HepG2 (cell line): Measurements from ENCODE around the gene CDC27. TPM values are rescaled to one million over a fixed set of nuclear protein-coding genes. Genes with fewer than 3 reads are reported as not detected.
"Not testable (repeated sequence)": the region's sequence is repeated elsewhere in the genome, so short reads cannot be mapped to it uniquely, and the experiment has no call there.

Source experiments
- ATAC-seq: fragments of 200-7000 bp; cut with Tn5 transposase; 3 replicates; pipeline ENCODE4 v1.9.1; 2020; ENCODE audit warnings: mild to moderate bottlenecking, moderate library complexity
- BruUV-seq: library from RNA; stranded (reverse); fragments of 400-500 nt; replicated peaks from 2 replicates; lab custom pipeline; 2021; lab: Mats Ljungman, UMichigan
- CTCF ChIA-PET: fragments of 300-600 bp; formaldehyde crosslinking; extraction: SDS; loops from one replicate; lab custom pipeline; 2021; ENCODE audit warnings: low total read pairs, inconsistent platforms, low intra/inter-chr PET ratio; lab: Yijun Ruan, JAX
- POLR2A ChIA-PET: fragments of 350-600 bp; sonication (Branson Sonifier 250); formaldehyde crosslinking; loops from one replicate; lab custom pipeline; 2020; ENCODE audit warnings: antibody characterized with exemption, inconsistent platforms; lab: Yijun Ruan, JAX
- DNase-seq: peaks from one replicate; pipeline ENCODE4 v3.0.0-alpha.2; 2015; ENCODE audit warnings: low spot score
- FAIRE-seq: peaks from 3 replicates; lab custom pipeline; 2011; peaks lifted over from hg19 to GRCh38; lab: Jason Lieb, UNC
- H2AFZ ChIP-seq: one replicate; pipeline ENCODE4 v1.6.1; 2011; ENCODE audit warnings: low read length, inconsistent platforms
- H3K27ac ChIP-seq: fragments of 300-600 bp; 3 replicates; pipeline ENCODE4 v1.8.0; 2011; ENCODE audit warnings: mixed run types, mild to moderate bottlenecking, mixed read lengths, low read length, inconsistent platforms; ENCODE audit not compliant: insufficient read depth; ENCODE audit errors: extremely low read length
- H3K27me3 ChIP-seq, 2 experiments: fragments of 200-600 bp in 1 of 2; 2 replicates in 1 of 2; 3 replicates in 1 of 2; pipeline versions ENCODE4 v1.6.0 to v1.8.0; 2011; ENCODE audit warnings: low read length in 2 of 2, mild to moderate bottlenecking in 2 of 2, moderate library complexity in 2 of 2, inconsistent platforms in 1 of 2; ENCODE audit not compliant: insufficient read depth in 2 of 2, control insufficient read depth in 1 of 2
- H3K36me3 ChIP-seq, 2 experiments: fragments of 200-600 bp in 1 of 2; replicated peaks in 1 of 2; 2 replicates in 1 of 2; 3 replicates in 1 of 2; pipeline versions ENCODE4 v1.5.1 to v1.8.0; 2011; ENCODE audit warnings: low read length in 2 of 2, inconsistent platforms in 1 of 2; ENCODE audit not compliant: insufficient read depth in 2 of 2, control insufficient read depth in 1 of 2
- H3K4me1 ChIP-seq: 2 replicates; pipeline ENCODE4 v1.5.1; 2012; ENCODE audit warnings: low read length, inconsistent platforms; ENCODE audit not compliant: insufficient read depth
- H3K4me2 ChIP-seq: 2 replicates; pipeline ENCODE4 v1.6.0; 2011; ENCODE audit warnings: low read depth, low read length, inconsistent platforms
- H3K4me3 ChIP-seq, 3 experiments: fragments of 200-600 bp in 1 of 3; sonication (generic), shearing (Covaris generic) in 1 of 3; replicated peaks in 1 of 3; 2 replicates each; pipeline ENCODE4 v1.5.1; 2011 to 2016; ENCODE audit warnings: low read length in 3 of 3, inconsistent platforms in 2 of 3, low read depth in 2 of 3, mild to moderate bottlenecking in 2 of 3, control low read depth in 1 of 3, mixed read lengths in 1 of 3; ENCODE audit not compliant: insufficient read depth in 1 of 3
- H3K79me2 ChIP-seq: one replicate; pipeline ENCODE4 v1.6.1; 2011; ENCODE audit warnings: low read length, inconsistent platforms; ENCODE audit not compliant: insufficient read depth
- H3K9ac ChIP-seq: 2 replicates; pipeline ENCODE4 v1.6.0; 2011; ENCODE audit warnings: mild to moderate bottlenecking, low read depth, low read length, inconsistent platforms; ENCODE audit not compliant: insufficient read depth
- H3K9me3 ChIP-seq: 2 replicates; pipeline ENCODE4 v1.5.1; 2012; ENCODE audit warnings: mild to moderate bottlenecking, low read length
- H4K20me1 ChIP-seq: 2 replicates; pipeline ENCODE4 v1.6.0; 2011; ENCODE audit warnings: inconsistent platforms, mild to moderate bottlenecking, low read length, moderate library complexity; ENCODE audit not compliant: insufficient read depth
- RELA ChIP-seq: sonication (generic); formaldehyde crosslinking; IDR thresholded peaks from 2 replicates; pipeline ENCODE4 v1.4.0; 2020; ENCODE audit warnings: missing genetic modification reagents
- ZNF121 ChIP-seq: sonication (generic); formaldehyde crosslinking; IDR thresholded peaks from 2 replicates; pipeline ENCODE4 v1.5.0; 2020; ENCODE audit warnings: mild to moderate bottlenecking, missing genetic modification reagents
- WGBS: methylation state at CpG from one replicate; pipeline ENCODE4 v1.1.6; 2017; ENCODE audit warnings: low lambda C conversion rate; 5-methylcytosine and 5-hydroxymethylcytosine counted together
- in situ Hi-C: cut with HindIII; loops from 2 replicates; pipeline ENCODE4 v1.10.0; 2017; ENCODE audit warnings: low pct_unique_long_range_greater_than_20kb; ENCODE audit not compliant: extremely low pct_ligation_motif_present
- intact Hi-C: fragments of 100-400 bp; cut with micrococcal nuclease; formaldehyde crosslinking; loops from one replicate; pipeline ENCODE4 v1.10.0; 2022; ENCODE audit not compliant: unreplicated experiment
- polyA plus RNA-seq, 8 experiments: library from polyadenylated mRNA; depleted of rRNA in 3 of 8; stranded (reverse) in 7 of 8; unstranded in 1 of 8; fragments of >200 nt; fragmentation: Illumina TruSeq in 4 of 8; extraction: Trizol in 4 of 8; gene quantifications; 2 replicates each; pipeline versions ENCODE4 v1.2.1 to v1.2.3, GENCODE V29; 2011 to 2016; ENCODE audit warnings: low read depth in 4 of 8, missing spikeins in 1 of 8, mixed read lengths in 1 of 8; ENCODE audit not compliant: insufficient read depth in 1 of 8
- total RNA-seq, 5 experiments: library from RNA; depleted of rRNA; stranded (reverse); fragments of >200 nt; fragmentation: Illumina TruSeq; extraction: Trizol; gene quantifications; 2 replicates each; pipeline ENCODE4 v1.2.3, GENCODE V29; 2016; ENCODE audit warnings: low read depth in 1 of 5

The CDC27 gene
- total and polyA plus RNA-seq, 2 of the 13 experiments (the other 11 are each of a cell fraction or from before 2014, with no cell fraction given), result 80.7 to 102 TPM

- intact Hi-C loops, result no loop called here
- H3K4me1 ChIP-seq, result no peaks in the 10 kb centered on the region
- WGBS, result 93% methylated on average over 3 of the region's 3 CpGs
- no peak overlapping the region for H3K9ac ChIP-seq
- no peak overlapping the region for H3K27ac ChIP-seq
- H3K4me3 ChIP-seq, result no peak overlapping the region
- no peak for FAIRE-seq
- TF ChIP-seq RELA, result no peak
- TF ChIP-seq, all 625 proteins: peak for 0
- CTCF ChIA-PET, result no interaction called here
- H2AFZ ChIP-seq, result no peak overlapping the region
- H3K4me2 ChIP-seq, result no peak overlapping the region
- BruUV-seq, result no TSS peak
- H4K20me1 ChIP-seq, result no peaks in the 10 kb centered on the region; the same call in 1 of the 2 replicates
- no peaks in the 10 kb centered on the region for H3K79me2 ChIP-seq
- ATAC-seq (no peak), DNase-seq (no peak)
- no peaks in the 10 kb centered on the region for H3K27me3 ChIP-seq
- no peaks in the 10 kb centered on the region for H3K9me3 ChIP-seq
- in situ Hi-C loops, result no loop called here
- POLR2A ChIA-PET, result no interaction called here
- H3K36me3 ChIP-seq, result peaks cover 8 to 51% of the 10 kb centered on the region in 2 experiments
These were observed 57.3 kb downstream of the CDC27 start for GRCh38 chr17:47131761-47132160.

DNA sequence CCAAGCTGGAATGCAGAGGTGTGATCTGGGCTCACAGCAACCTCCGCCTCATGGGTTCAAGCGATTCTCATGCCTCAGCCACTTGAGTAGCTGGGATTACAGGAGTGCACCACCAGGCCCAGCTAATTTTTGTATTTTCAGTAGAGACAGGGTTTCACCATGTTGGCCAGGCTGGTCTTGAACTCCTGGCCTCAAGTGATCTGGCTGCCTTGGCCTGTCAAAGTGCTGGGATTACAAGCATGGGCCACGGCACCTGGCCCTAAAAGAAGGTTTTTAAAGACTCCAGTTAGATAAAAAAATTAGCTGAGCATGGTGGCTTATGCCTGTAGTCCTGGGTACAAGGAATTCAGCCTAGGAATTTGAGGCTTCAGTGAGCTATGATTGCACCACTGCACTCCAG, 62.3 kb downstream of the CDC27 start:
- H3K27me3 ChIP-seq, H3K4me3 ChIP-seq, intact Hi-C loops, CTCF ChIA-PET, H3K79me2 ChIP-seq, H4K20me1 ChIP-seq, H3K9me3 ChIP-seq, DNase-seq, H3K4me2 ChIP-seq, BruUV-seq, H3K27ac ChIP-seq, in situ Hi-C loops, H3K4me1 ChIP-seq, ATAC-seq, H3K9ac ChIP-seq, POLR2A ChIA-PET, H2AFZ ChIP-seq, FAIRE-seq: not testable (repeated sequence)
- TF ChIP-seq ZNF121 (CRISPR knock-in tag), result peak; percentile 81
- H3K36me3 ChIP-seq, result peaks cover 10 to 48% of the 10 kb centered on the region in 2 experiments
- WGBS, result 99% methylated on average over 3 of the region's 3 CpGs

- H3K79me2 ChIP-seq, H4K20me1 ChIP-seq, FAIRE-seq, H3K27me3 ChIP-seq, POLR2A ChIA-PET, BruUV-seq, intact Hi-C loops, H2AFZ ChIP-seq, DNase-seq, in situ Hi-C loops, ATAC-seq, H3K4me1 ChIP-seq, H3K9ac ChIP-seq, CTCF ChIA-PET, H3K4me2 ChIP-seq, H3K4me3 ChIP-seq, H3K9me3 ChIP-seq, H3K27ac ChIP-seq: not testable (repeated sequence)
- peaks cover 16 to 47% of the 10 kb centered on the region in 2 experiments for H3K36me3 ChIP-seq
- WGBS, result 100% methylated on average over 2 of the region's 2 CpGs
These were observed 65.8 kb downstream of the CDC27 start for GRCh38 chr17:47123262-47123661.
